ENCODE measurements around the gene SLIT1.

Gene SLIT1

GRCh38 chr10:97024168-97025073 is 161.3 kb downstream of the SLIT1 start:
- DNase-seq (ENCODE audit: low read depth, low spot score), result peak; percentile 39

GRCh38 chr10:97023401-97024167 is 162.2 kb downstream of the SLIT1 start:
- no peak for DNase-seq (ENCODE audit: low read depth, low spot score)

GRCh38 chr10:97022616-97023015 is 163.1 kb downstream of the SLIT1 start:
- DNase-seq (ENCODE audit: low read depth, low spot score), result no peak

GRCh38 chr10:97020452-97021400 is 165.0 kb downstream of the SLIT1 start:
- no peak for DNase-seq (ENCODE audit: low read depth, low spot score)

- DNase-seq (ENCODE audit: low read depth, low spot score), result no peak
Measured at GRCh38 chr10:97019213-97019844, 166.4 kb downstream of the SLIT1 start.

GRCh38 chr10:97018251-97019212 is 167.2 kb downstream of the SLIT1 start:
- no peak for DNase-seq (ENCODE audit: low read depth, low spot score)

- DNase-seq (ENCODE audit: low read depth, low spot score), result no peak
Measured at GRCh38 chr10:97017474-97017903, 168.3 kb downstream of the SLIT1 start.

GRCh38 chr10:97016728-97017473 is 168.9 kb downstream of the SLIT1 start:
- DNase-seq (ENCODE audit: low read depth, low spot score), result no peak

- DNase-seq (ENCODE audit: low read depth, low spot score), result no peak
Measured at GRCh38 chr10:97015240-97015639, 170.5 kb downstream of the SLIT1 start.

GRCh38 chr10:97013983-97014382 is 171.8 kb downstream of the SLIT1 start:
- no peak for DNase-seq (ENCODE audit: low read depth, low spot score)

GRCh38 chr10:97013568-97013967 is 172.2 kb downstream of the SLIT1 start:
- no peak for DNase-seq (ENCODE audit: low read depth, low spot score)

GRCh38 chr10:97012470-97012869 is 173.3 kb downstream of the SLIT1 start:
- no peak for DNase-seq (ENCODE audit: low read depth, low spot score)

- DNase-seq (ENCODE audit: low read depth, low spot score), result no peak
Measured at GRCh38 chr10:97011397-97011796, 174.4 kb downstream of the SLIT1 start.

GRCh38 chr10:97010695-97011206 is 175.0 kb downstream of the SLIT1 start:
- no peak for DNase-seq (ENCODE audit: low read depth, low spot score)

GRCh38 chr10:97007417-97007816 is 178.3 kb downstream of the SLIT1 start:
- no peak for DNase-seq (ENCODE audit: low read depth, low spot score)

GRCh38 chr10:97006364-97006763 is 179.4 kb downstream of the SLIT1 start:
- DNase-seq (ENCODE audit: low read depth, low spot score), result no peak

- DNase-seq (ENCODE audit: low read depth, low spot score), result no peak
Measured at GRCh38 chr10:97005349-97005748, 180.4 kb downstream of the SLIT1 start.

- DNase-seq (ENCODE audit: low read depth, low spot score), result no peak
Measured at GRCh38 chr10:97004591-97004990, 181.2 kb downstream of the SLIT1 start.

- no peak for DNase-seq (ENCODE audit: low read depth, low spot score)
Measured at GRCh38 chr10:97003804-97004201, 182.0 kb downstream of the SLIT1 start.

Data from brain pericyte (primary cell).